Measurements from ENCODE around the gene SS18. TPM values are rescaled to one million over a fixed set of nuclear protein-coding genes. Genes with fewer than 3 reads are reported as not detected.

The SS18 gene
- polyA plus RNA-seq, 2 donors, result 30.4 to 40.6 TPM

DNA sequence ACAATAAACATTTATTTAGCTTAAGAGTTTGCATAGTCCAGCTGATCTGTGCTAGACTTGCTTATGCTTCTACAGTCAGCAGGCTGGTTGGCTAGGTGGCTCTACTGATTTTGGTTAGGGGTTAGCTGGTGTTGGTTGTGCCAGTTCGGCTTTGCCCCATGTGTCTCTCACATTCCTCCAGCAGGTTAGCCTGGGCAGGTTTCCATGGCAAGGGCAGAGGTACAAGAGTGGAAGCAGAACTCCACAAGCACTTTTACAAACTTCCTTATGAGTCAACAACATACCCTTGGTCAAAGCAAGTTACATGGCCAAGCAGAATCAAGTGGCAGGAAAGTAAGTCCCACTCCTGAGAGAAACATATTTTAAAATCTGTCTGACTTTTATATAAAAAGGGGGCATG is 82.3 kb downstream of the SS18 start:
- H3K9me3 ChIP-seq (ENCODE audit: control insufficient read depth in 2 of 2, insufficient read depth in 1 of 2, low read depth in 1 of 2, low read length in 1 of 2), result no peaks in the 10 kb centered on the region
- H3K27ac ChIP-seq (ENCODE audit: low read depth in 2 of 2, low read length in 1 of 2), result no peak overlapping the region
- no peaks in the 10 kb centered on the region for H3K4me1 ChIP-seq (ENCODE audit: control insufficient read depth in 2 of 2, insufficient read depth in 2 of 2, low read length in 1 of 2)
- 80 to 93% methylated on average over 1 of the region's 1 CpG for WGBS, 2 donors
- no peak overlapping the region for H3K4me3 ChIP-seq (ENCODE audit: low read depth in 1 of 2, low read length in 2 of 2)
- no peaks in the 10 kb centered on the region for H3K36me3 ChIP-seq (ENCODE audit: control insufficient read depth in 2 of 2, insufficient read depth in 2 of 2, low read length in 1 of 2)
- H3K27me3 ChIP-seq (ENCODE audit: control insufficient read depth in 1 of 2, insufficient read depth in 2 of 2, low read length in 2 of 2), result no peaks in the 10 kb centered on the region

DNA sequence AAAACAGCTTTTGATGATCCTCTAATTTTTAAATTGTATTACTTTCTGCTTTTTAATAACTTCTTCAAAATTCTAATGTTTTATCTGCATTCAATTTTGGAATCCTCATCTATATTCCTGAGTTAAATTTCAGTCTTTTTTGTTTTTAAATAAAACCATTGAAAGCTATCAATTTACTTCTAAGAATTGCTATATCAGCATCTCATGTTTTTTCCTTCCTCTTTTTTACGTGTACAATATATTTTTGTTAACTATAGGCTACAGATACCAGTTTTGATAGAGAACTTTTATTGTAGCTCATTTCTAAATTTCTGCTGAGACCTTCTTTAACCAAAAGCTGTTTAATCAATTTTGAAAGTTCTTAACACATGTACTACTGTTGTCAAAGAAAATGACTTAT is 84.5 kb downstream of the SS18 start:
- Histone ChIP-seq H3K9me3 (ENCODE audit: control insufficient read depth in 2 of 2, insufficient read depth in 1 of 2, low read depth in 1 of 2, low read length in 1 of 2) (no peaks in the 10 kb centered on the region), H3K27me3 (ENCODE audit: control insufficient read depth in 1 of 2, insufficient read depth in 2 of 2, low read length in 2 of 2) (no peaks in the 10 kb centered on the region), H3K4me1 (ENCODE audit: control insufficient read depth in 2 of 2, insufficient read depth in 2 of 2, low read length in 1 of 2) (no peaks in the 10 kb centered on the region), H3K4me3 (ENCODE audit: low read depth in 1 of 2, low read length in 2 of 2) (no peak overlapping the region), H3K36me3 (ENCODE audit: control insufficient read depth in 2 of 2, insufficient read depth in 2 of 2, low read length in 1 of 2) (no peaks in the 10 kb centered on the region), H3K27ac (ENCODE audit: low read depth in 2 of 2, low read length in 1 of 2) (no peak overlapping the region)
- 55 to 58% methylated on average over 1 of the region's 1 CpG for WGBS, 2 donors

DNA sequence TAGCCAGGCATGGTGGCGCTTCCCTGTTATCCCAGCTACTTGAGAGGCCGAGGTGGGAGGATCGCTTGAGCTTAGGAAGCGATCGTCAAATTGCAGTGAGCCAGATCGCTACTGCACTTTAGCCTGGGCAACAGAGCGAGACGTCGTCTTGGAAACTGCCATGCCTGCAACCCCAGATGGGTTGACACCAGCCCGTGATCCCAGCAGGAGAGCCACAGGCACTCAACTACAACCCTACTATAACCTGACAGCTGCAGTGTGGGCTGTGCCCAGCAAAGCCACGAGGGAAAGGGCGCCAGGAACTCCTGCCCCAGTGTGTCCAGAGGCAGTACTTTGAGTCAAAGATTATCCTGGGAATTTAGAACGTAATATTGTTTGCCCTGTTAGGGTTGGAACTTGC is 85.6 kb downstream of the SS18 start:
- Histone ChIP-seq H3K27ac (ENCODE audit: low read depth in 2 of 2, low read length in 1 of 2) (no peak overlapping the region), H3K4me1 (ENCODE audit: control insufficient read depth in 2 of 2, insufficient read depth in 2 of 2, low read length in 1 of 2) (no peaks in the 10 kb centered on the region), H3K4me3 (ENCODE audit: low read depth in 1 of 2, low read length in 2 of 2) (no peak overlapping the region), H3K27me3 (ENCODE audit: control insufficient read depth in 1 of 2, insufficient read depth in 2 of 2, low read length in 2 of 2) (no peaks in the 10 kb centered on the region), H3K36me3 (ENCODE audit: control insufficient read depth in 2 of 2, insufficient read depth in 2 of 2, low read length in 1 of 2) (no peaks in the 10 kb centered on the region), H3K9me3 (ENCODE audit: control insufficient read depth in 2 of 2, insufficient read depth in 1 of 2, low read depth in 1 of 2, low read length in 1 of 2) (no peaks in the 10 kb centered on the region)
- WGBS, 2 donors, result 93% methylated on average over 13 of the region's 13 CpGs

DNA sequence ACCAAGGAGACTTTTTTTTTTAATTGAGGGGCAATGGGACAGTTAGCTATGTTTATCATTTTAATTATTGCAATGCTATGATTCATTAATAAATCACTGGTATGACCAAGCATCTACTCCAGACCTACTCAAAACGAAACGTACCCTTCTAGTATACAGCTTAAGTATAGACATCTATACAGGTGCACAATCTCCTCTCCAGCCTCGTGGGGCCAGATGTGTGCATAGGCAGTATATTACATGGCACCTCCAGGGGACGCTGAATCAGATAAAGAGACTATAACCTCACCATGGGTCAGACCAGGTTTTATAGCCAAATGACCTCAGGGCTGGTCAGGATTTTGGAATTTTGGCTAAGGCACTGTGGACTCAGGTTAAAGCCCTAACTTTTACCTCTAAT is 86.6 kb downstream of the SS18 start:
- H3K4me3 ChIP-seq (ENCODE audit: low read depth in 1 of 2, low read length in 2 of 2), result no peak overlapping the region
- H3K36me3 ChIP-seq (ENCODE audit: control insufficient read depth in 2 of 2, insufficient read depth in 2 of 2, low read length in 1 of 2), result no peaks in the 10 kb centered on the region
- H3K27ac ChIP-seq (ENCODE audit: low read depth in 2 of 2, low read length in 1 of 2), result no peak overlapping the region
- 79 to 81% methylated on average over 4 of the region's 4 CpGs for WGBS, 2 donors
- H3K4me1 ChIP-seq (ENCODE audit: control insufficient read depth in 2 of 2, insufficient read depth in 2 of 2, low read length in 1 of 2), result no peaks in the 10 kb centered on the region
- H3K9me3 ChIP-seq (ENCODE audit: control insufficient read depth in 2 of 2, insufficient read depth in 1 of 2, low read depth in 1 of 2, low read length in 1 of 2), result no peaks in the 10 kb centered on the region
- H3K27me3 ChIP-seq (ENCODE audit: control insufficient read depth in 1 of 2, insufficient read depth in 2 of 2, low read length in 2 of 2), result no peaks in the 10 kb centered on the region

DNA sequence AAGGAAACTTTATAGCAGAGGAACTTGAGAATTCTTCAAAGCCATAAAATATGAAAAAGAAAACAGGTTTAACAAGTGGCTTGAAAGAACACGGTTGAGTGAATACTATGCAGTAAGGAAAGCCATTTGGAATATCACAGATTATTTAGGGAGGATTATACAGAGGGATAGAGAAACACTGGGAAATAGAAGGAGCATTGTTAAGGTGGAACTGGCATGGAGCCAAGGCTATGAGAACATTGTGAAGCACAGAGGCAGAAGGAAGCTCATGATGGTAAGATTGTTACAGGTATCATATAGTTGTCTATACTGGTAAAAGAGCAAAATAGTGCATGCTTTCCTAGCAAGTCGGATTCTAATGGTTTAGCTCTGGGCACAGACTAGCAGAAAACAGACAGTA is 87.1 kb downstream of the SS18 start:
- H3K27ac ChIP-seq (ENCODE audit: low read depth in 2 of 2, low read length in 1 of 2), result no peak overlapping the region
- H3K4me3 ChIP-seq (ENCODE audit: low read depth in 1 of 2, low read length in 2 of 2), result no peak overlapping the region
- no peaks in the 10 kb centered on the region for H3K27me3 ChIP-seq (ENCODE audit: control insufficient read depth in 1 of 2, insufficient read depth in 2 of 2, low read length in 2 of 2)
- H3K4me1 ChIP-seq (ENCODE audit: control insufficient read depth in 2 of 2, insufficient read depth in 2 of 2, low read length in 1 of 2), result no peaks in the 10 kb centered on the region
- 69 to 72% methylated on average over 2 of the region's 2 CpGs for WGBS, 2 donors
- no peaks in the 10 kb centered on the region for H3K9me3 ChIP-seq (ENCODE audit: control insufficient read depth in 2 of 2, insufficient read depth in 1 of 2, low read depth in 1 of 2, low read length in 1 of 2)
- no peaks in the 10 kb centered on the region for H3K36me3 ChIP-seq (ENCODE audit: control insufficient read depth in 2 of 2, insufficient read depth in 2 of 2, low read length in 1 of 2)

DNA sequence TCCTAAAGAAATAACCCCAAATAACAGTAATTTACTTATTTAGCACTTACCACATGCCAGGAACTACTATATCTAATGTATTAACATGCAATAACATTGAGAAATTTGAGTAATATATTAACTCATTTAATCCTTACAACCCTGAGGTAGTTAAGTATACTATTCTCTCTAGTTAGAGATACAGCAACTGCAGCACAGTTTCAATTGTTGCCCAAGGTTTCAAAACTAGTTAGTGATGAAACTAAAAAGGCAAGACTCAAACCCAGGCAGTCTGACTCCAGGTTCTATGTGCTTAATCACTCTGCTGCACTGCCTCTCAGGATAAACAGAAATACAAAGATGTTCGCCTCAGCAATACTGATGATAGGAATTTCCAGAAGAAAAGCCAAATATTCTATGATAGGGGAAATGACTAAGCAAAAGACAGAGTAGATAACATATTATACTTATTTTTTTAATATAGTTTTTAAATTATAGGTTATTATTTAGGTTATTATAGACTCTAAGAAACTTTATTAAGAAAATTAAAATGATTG is 88.0 kb downstream of the SS18 start:
- Histone ChIP-seq H3K27ac (ENCODE audit: low read depth in 2 of 2, low read length in 1 of 2) (no peak overlapping the region), H3K4me3 (ENCODE audit: low read depth in 1 of 2, low read length in 2 of 2) (no peak overlapping the region), H3K4me1 (ENCODE audit: control insufficient read depth in 2 of 2, insufficient read depth in 2 of 2, low read length in 1 of 2) (no peaks in the 10 kb centered on the region), H3K9me3 (ENCODE audit: control insufficient read depth in 2 of 2, insufficient read depth in 1 of 2, low read depth in 1 of 2, low read length in 1 of 2) (no peaks in the 10 kb centered on the region), H3K27me3 (ENCODE audit: control insufficient read depth in 1 of 2, insufficient read depth in 2 of 2, low read length in 2 of 2) (no peaks in the 10 kb centered on the region), H3K36me3 (ENCODE audit: control insufficient read depth in 2 of 2, insufficient read depth in 2 of 2, low read length in 1 of 2) (no peaks in the 10 kb centered on the region)
- 84 to 85% methylated on average over 1 of the region's 1 CpG for WGBS, 2 donors

DNA sequence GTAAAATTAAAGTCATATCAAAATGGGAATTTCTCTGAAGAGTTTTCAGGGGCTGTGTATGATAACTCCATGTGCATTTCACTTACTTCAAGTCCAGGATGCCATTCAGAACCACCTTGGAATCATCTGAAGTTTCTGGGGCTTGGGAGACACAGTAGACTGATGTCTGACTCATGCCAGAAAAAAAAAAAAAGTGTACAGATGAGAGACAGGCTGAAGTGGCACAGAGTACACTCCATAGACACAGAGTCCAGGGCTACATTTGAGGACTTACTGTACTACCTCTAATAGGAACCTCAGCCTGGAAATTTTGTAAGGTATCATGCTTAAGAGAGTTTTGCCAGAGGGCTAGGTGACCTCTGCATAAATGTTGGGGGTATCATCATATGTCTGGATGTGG is 92.0 kb downstream of the SS18 start:
- Histone ChIP-seq H3K27me3 (ENCODE audit: control insufficient read depth in 1 of 2, insufficient read depth in 2 of 2, low read length in 2 of 2) (no peaks in the 10 kb centered on the region), H3K27ac (ENCODE audit: low read depth in 2 of 2, low read length in 1 of 2) (no peak overlapping the region), H3K36me3 (ENCODE audit: control insufficient read depth in 2 of 2, insufficient read depth in 2 of 2, low read length in 1 of 2) (no peaks in the 10 kb centered on the region), H3K4me3 (ENCODE audit: low read depth in 1 of 2, low read length in 2 of 2) (no peak overlapping the region), H3K4me1 (ENCODE audit: control insufficient read depth in 2 of 2, insufficient read depth in 2 of 2, low read length in 1 of 2) (no peaks in the 10 kb centered on the region), H3K9me3 (ENCODE audit: control insufficient read depth in 2 of 2, insufficient read depth in 1 of 2, low read depth in 1 of 2, low read length in 1 of 2) (no peaks in the 10 kb centered on the region)

DNA sequence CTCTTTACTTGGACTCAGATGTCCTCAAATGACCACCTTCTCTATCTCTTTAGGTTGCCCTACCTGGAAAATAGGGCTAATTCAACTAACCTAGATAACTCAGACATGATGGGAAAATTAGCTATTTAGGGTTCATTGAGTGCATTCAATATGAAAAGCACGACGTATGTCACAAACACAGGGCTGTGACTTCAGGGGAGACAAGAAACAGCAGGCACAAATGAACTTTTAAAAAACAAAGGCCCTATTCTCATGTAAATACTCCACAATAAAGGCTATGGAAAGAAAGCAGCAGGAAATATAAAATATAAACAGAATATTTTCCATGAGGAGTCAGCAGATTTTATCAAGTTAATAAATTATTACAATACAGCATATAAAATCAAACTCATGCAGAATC is 97.8 kb downstream of the SS18 start:
- no peaks in the 10 kb centered on the region for H3K27me3 ChIP-seq (ENCODE audit: control insufficient read depth in 1 of 2, insufficient read depth in 2 of 2, low read length in 2 of 2)
- no peaks in the 10 kb centered on the region for H3K36me3 ChIP-seq (ENCODE audit: control insufficient read depth in 2 of 2, insufficient read depth in 2 of 2, low read length in 1 of 2)
- H3K27ac ChIP-seq (ENCODE audit: low read depth in 2 of 2, low read length in 1 of 2), result no peak overlapping the region
- no peaks in the 10 kb centered on the region for H3K9me3 ChIP-seq (ENCODE audit: control insufficient read depth in 2 of 2, insufficient read depth in 1 of 2, low read depth in 1 of 2, low read length in 1 of 2)
- no peaks in the 10 kb centered on the region for H3K4me1 ChIP-seq (ENCODE audit: control insufficient read depth in 2 of 2, insufficient read depth in 2 of 2, low read length in 1 of 2)
- WGBS, 2 donors, result 66 to 82% methylated on average over 2 of the region's 2 CpGs
- no peak overlapping the region for H3K4me3 ChIP-seq (ENCODE audit: low read depth in 1 of 2, low read length in 2 of 2)

DNA sequence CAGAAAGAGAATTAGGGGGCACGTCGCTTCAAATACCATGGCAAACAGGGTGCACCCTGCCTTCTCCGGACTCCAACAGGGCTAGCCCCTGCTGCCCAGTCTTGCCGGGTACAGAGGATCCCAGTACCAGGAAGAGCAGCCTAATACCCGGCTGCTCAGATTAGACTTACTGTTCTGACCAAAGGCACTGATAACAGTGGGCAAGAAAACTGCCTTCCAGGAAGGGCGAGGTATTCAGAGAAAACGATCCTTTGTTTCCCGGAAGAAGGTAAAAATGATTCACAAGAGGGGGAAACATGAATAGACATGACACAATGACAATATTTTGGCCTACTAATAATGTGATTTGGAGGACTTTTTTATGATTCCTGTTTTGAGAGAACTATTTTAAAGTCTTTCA is 99.9 kb downstream of the SS18 start:
- Histone ChIP-seq H3K4me1 (ENCODE audit: control insufficient read depth in 2 of 2, insufficient read depth in 2 of 2, low read length in 1 of 2) (no peaks in the 10 kb centered on the region), H3K27me3 (ENCODE audit: control insufficient read depth in 1 of 2, insufficient read depth in 2 of 2, low read length in 2 of 2) (no peaks in the 10 kb centered on the region), H3K36me3 (ENCODE audit: control insufficient read depth in 2 of 2, insufficient read depth in 2 of 2, low read length in 1 of 2) (no peaks in the 10 kb centered on the region), H3K9me3 (ENCODE audit: control insufficient read depth in 2 of 2, insufficient read depth in 1 of 2, low read depth in 1 of 2, low read length in 1 of 2) (no peaks in the 10 kb centered on the region), H3K4me3 (ENCODE audit: low read depth in 1 of 2, low read length in 2 of 2) (no peak overlapping the region), H3K27ac (ENCODE audit: low read depth in 2 of 2, low read length in 1 of 2) (no peak overlapping the region)
- 78 to 87% methylated on average over 8 of the region's 8 CpGs for WGBS, 2 donors

DNA sequence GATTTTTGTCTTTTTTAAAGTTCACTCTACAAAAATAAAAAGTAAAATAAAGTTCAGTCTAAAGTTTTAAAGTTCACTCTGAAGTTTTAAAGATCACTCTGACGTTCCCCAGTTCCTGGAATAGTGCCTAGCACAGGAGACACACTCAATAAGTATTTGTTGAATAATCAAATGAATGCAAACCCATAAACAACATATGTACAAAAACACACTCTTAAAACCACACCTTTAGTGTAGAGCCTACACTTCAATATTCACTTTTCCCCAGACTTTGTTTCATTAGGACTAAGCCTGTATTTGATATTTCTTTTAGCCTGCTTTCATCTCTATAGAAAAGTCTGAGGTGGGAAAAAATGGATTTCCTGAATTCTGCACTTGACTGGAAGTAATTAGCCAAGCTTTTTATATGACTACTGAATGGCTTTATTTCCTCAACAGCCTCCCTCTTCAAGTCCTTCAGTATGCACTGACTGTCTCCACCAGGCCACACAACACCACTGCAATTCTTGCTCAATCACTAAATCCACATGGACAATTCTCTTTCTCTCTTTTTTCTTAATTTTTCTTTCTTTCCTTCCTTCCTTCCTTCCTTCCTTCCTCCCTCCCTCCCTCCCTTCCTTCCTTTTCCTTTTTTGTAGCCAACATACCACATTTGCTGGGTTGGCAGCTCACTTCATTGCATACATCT is 104.6 kb downstream of the SS18 start:
- no peak overlapping the region for H3K27ac ChIP-seq (ENCODE audit: low read depth in 2 of 2, low read length in 1 of 2)
- no peaks in the 10 kb centered on the region for H3K9me3 ChIP-seq (ENCODE audit: control insufficient read depth in 2 of 2, insufficient read depth in 1 of 2, low read depth in 1 of 2, low read length in 1 of 2)
- WGBS, 2 donors, result 35 to 46% methylated on average over 1 of the region's 1 CpG
- no peaks in the 10 kb centered on the region for H3K4me1 ChIP-seq (ENCODE audit: control insufficient read depth in 2 of 2, insufficient read depth in 2 of 2, low read length in 1 of 2)
- no peaks in the 10 kb centered on the region for H3K36me3 ChIP-seq (ENCODE audit: control insufficient read depth in 2 of 2, insufficient read depth in 2 of 2, low read length in 1 of 2)
- no peaks in the 10 kb centered on the region for H3K27me3 ChIP-seq (ENCODE audit: control insufficient read depth in 1 of 2, insufficient read depth in 2 of 2, low read length in 2 of 2)
- no peak overlapping the region for H3K4me3 ChIP-seq (ENCODE audit: low read depth in 1 of 2, low read length in 2 of 2)
